HEK293T (cell line): ENCODE data around the gene SPATA20.

Source experiments
- CTCF ChIA-PET: fragments of 350-600 bp; formaldehyde crosslinking; extraction: SDS; loops from one replicate; lab custom pipeline; 2021; ENCODE audit warnings: antibody characterized with exemption, inconsistent platforms; lab: Yijun Ruan, JAX
- POLR2A ChIA-PET: fragments of 350-600 bp; formaldehyde crosslinking; extraction: SDS; loops from one replicate; lab custom pipeline; 2020; ENCODE audit warnings: antibody characterized with exemption, inconsistent platforms; lab: Yijun Ruan, JAX
- DNase-seq: peaks from one replicate; pipeline ENCODE4 v3.0.0; 2012; ENCODE audit warnings: mixed read lengths; ENCODE audit errors: extremely low spot score
- ARNT ChIP-seq: fragments of 450-650 bp; IDR thresholded peaks from 2 replicates; pipeline ENCODE4 v1.6.1; 2017; ENCODE audit warnings: mild to moderate bottlenecking
- BHLHE40 ChIP-seq: fragments of 450-650 bp; IDR thresholded peaks from 2 replicates; pipeline ENCODE4 v1.6.1; 2016; ENCODE audit warnings: mild to moderate bottlenecking, moderate library complexity, borderline replicate concordance
- CTBP1 ChIP-seq: fragments of 450-650 bp; IDR thresholded peaks from 2 replicates; pipeline ENCODE4 v1.6.1; 2016; ENCODE audit warnings: borderline replicate concordance
- ELF4 ChIP-seq: fragments of 450-650 bp; IDR thresholded peaks from 2 replicates; pipeline ENCODE4 v1.6.1; 2017; ENCODE audit warnings: antibody characterized with exemption
- FOXA1 ChIP-seq: fragments of 450-650 bp; IDR thresholded peaks from 2 replicates; pipeline ENCODE4 v1.6.1; 2016; ENCODE audit warnings: mild to moderate bottlenecking
- FOXK2 ChIP-seq: fragments of 450-650 bp; IDR thresholded peaks from 2 replicates; pipeline ENCODE4 v1.6.1; 2016; ENCODE audit warnings: mild to moderate bottlenecking
- FOXM1 ChIP-seq: fragments of 450-650 bp; IDR thresholded peaks from 2 replicates; pipeline ENCODE4 v1.6.1; 2017; ENCODE audit warnings: mild to moderate bottlenecking, borderline replicate concordance
- HDGF ChIP-seq: fragments of 450-650 bp; IDR thresholded peaks from 2 replicates; pipeline ENCODE4 v1.6.1; 2017; ENCODE audit warnings: antibody characterized with exemption, borderline replicate concordance
- L3MBTL2 ChIP-seq: fragments of 450-650 bp; conservative IDR thresholded peaks from 2 replicates; pipeline ENCODE4 v1.6.1; 2016; ENCODE audit warnings: mild to moderate bottlenecking
- LEF1 ChIP-seq: fragments of 450-650 bp; IDR thresholded peaks from 2 replicates; pipeline ENCODE4 v1.6.1; 2017; ENCODE audit warnings: mild to moderate bottlenecking, borderline replicate concordance
- NFRKB ChIP-seq: fragments of 450-650 bp; IDR thresholded peaks from 2 replicates; pipeline ENCODE4 v1.6.1; 2016; ENCODE audit warnings: mild to moderate bottlenecking, moderate library complexity
- PKNOX1 ChIP-seq: fragments of 450-650 bp; IDR thresholded peaks from 2 replicates; pipeline ENCODE4 v1.6.1; 2016
- SP1 ChIP-seq: fragments of 450-650 bp; IDR thresholded peaks from 2 replicates; pipeline ENCODE4 v1.6.1; 2017
- SUZ12 ChIP-seq: fragments of 450-650 bp; IDR thresholded peaks from 2 replicates; pipeline ENCODE4 v1.6.1; 2016; ENCODE audit warnings: mild to moderate bottlenecking
- TARDBP ChIP-seq: fragments of 450-650 bp; IDR thresholded peaks from 2 replicates; pipeline ENCODE4 v1.6.1; 2016
- ZNF384 ChIP-seq: fragments of 450-650 bp; IDR thresholded peaks from 2 replicates; pipeline ENCODE4 v1.6.1; 2016

Gene SPATA20

GRCh38 chr17:50560931-50561745, 14.2 kb downstream of the SPATA20 start:
- CTCF ChIA-PET, result interaction anchor here (2.2 kb wide), 1 partner anchor 10 kb away, joined by 6 read pairs; no protein-coding TSS in a partner anchor
- no peak for DNase-seq
- POLR2A ChIA-PET, result interaction anchor here (1.4 to 1.8 kb wide), 6 partner anchors 10 to 202 kb away, joined by 3 to 6 read pairs (median 4); no protein-coding TSS in a partner anchor
- TF ChIP-seq BHLHE40 (no peak), SP1 (no peak), FOXM1 (no peak), ELF4 (no peak), NFRKB (no peak), LEF1 (no peak), ARNT (no peak), FOXK2 (no peak), L3MBTL2 (no peak), PKNOX1 (no peak), SUZ12 (no peak), FOXA1 (no peak), HDGF (no peak), ZNF384 (no peak), CTBP1 (no peak), TARDBP (no peak)

DNA sequence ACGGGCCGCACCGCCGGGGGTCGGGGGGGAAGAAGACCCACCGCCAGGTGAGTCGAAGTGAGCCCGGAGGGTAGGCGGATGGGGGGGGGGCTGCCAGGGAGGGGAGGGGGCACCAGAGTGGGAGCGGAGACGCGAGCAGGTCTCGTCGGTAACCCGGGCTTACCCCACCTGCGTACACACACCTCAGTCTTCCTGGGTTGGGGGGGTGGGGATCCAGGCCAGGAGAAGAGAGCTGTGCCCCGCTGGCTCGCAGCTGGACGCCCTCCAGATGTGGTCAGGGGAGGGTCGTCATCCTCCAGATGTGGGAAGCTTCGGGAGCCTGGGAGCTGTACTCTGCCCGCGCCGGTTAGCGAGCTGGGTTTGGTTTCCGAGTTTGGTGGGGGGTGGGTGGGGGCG, 14.8 kb downstream of the SPATA20 start:
- TF ChIP-seq HDGF (no peak), BHLHE40 (no peak), SUZ12 (no peak), FOXA1 (no peak), NFRKB (no peak), ELF4 (no peak), ZNF384 (no peak), L3MBTL2 (no peak), CTBP1 (no peak), TARDBP (no peak), ARNT (no peak)
- CTCF ChIA-PET, result interaction anchor here (0.9 kb wide), 1 partner anchor 9 kb away, joined by 5 read pairs; no protein-coding TSS in a partner anchor
- POLR2A ChIA-PET, result interaction anchor here (1.6 to 1.7 kb wide), 2 partner anchors 9 to 19 kb away, joined by 3 to 4 read pairs; no protein-coding TSS in a partner anchor
- no peak for DNase-seq

DNA sequence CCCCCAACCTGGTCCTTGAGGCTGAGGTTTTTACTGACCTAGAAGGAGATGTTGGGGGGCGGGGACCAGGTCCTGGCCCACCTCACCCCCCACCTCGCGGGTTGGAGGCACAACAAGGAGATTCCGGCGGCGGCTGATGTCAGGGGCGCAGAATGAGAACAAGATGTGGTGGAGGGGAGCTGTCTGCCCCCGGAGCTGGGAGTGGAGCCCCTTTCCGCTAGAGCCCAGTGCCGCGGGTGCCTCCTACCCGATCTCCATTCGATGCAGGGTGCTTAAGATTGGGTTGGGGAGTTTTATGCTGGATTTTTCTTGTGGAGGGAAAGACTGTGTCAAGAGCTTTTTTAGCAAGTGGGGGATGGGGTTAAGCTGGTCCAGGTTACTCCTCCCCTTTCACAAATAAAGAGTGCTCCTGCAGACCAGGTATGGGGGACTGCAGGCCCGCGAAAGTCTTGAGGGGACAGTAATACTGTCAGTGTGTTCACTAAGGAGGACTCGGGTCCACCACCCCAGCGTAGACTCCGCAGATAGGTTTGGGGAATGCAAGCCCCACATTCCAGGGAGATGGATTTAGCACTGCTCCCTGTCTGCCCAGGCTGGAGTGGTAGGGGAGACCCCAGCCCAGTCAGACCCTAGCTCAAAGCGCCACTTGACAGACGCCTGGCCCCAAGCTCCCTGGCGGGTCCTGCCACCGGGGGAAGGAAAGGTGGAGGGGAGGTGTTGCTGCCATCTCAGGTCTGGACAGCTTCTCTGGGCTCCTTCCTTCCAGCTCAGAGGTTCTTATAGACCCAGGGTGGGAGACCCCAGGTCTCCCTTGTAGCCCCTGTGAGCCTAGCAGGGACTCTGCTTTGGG, 15.5 kb downstream of the SPATA20 start:
- CTCF ChIA-PET, result interaction anchor here (0.6 to 1.6 kb wide), 8 partner anchors 10 to 66 kb away, joined by 3 to 5 read pairs (median 4); no protein-coding TSS in a partner anchor
- no peak for DNase-seq
- TF ChIP-seq TARDBP, result no peak
- TF ChIP-seq LEF1, result no peak
- TF ChIP-seq HDGF, result no peak
- TF ChIP-seq ARNT, result no peak
- no peak for TF ChIP-seq ELF4
- TF ChIP-seq L3MBTL2, result no peak
- TF ChIP-seq BHLHE40, result no peak
- no peak for TF ChIP-seq PKNOX1
- TF ChIP-seq NFRKB, result no peak
- TF ChIP-seq SP1, result no peak
- TF ChIP-seq SUZ12, result no peak
- no peak for TF ChIP-seq FOXK2
- no peak for TF ChIP-seq FOXM1
- no peak for TF ChIP-seq CTBP1
- TF ChIP-seq ZNF384, result no peak
- no peak for TF ChIP-seq FOXA1
- POLR2A ChIA-PET, result interaction anchor here (1.6 to 1.7 kb wide), 2 partner anchors 10 to 20 kb away, joined by 3 to 4 read pairs; no protein-coding TSS in a partner anchor

DNA sequence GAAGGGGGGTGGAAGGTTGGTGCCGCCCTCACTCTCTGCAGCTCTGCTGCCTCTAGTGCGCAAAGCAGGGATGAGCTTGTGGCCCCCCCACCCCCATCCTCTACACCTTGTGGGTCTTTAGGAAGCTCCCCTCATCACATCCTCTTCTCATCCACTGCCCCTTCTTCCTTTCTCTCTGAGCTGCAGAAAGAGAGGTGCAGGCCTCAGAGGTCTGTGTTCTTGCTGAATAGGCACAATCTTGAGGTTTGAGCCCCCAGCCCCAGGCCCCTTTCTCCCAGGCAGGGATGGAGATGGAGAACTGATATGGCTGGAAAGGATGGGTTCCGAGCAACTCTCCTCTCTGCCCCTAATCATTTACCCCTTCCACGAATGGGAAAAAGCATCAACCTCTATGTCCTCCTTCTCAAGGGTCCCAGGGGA, 16.1 kb downstream of the SPATA20 start:
- ChIA-PET CTCF (interaction anchor here (0.6 to 1.6 kb wide), 8 partner anchors 11 to 289 kb away, joined by 3 to 5 read pairs (median 4); no protein-coding TSS in a partner anchor), POLR2A (interaction anchor here (1.7 kb wide), 1 partner anchor 10 kb away, joined by 4 read pairs; no protein-coding TSS in a partner anchor)
- TF ChIP-seq HDGF (no peak), LEF1 (no peak), TARDBP (no peak), SP1 (no peak), ARNT (no peak), FOXA1 (no peak), SUZ12 (no peak), L3MBTL2 (no peak), PKNOX1 (no peak), BHLHE40 (no peak), FOXM1 (no peak)
- no peak for DNase-seq

DNA sequence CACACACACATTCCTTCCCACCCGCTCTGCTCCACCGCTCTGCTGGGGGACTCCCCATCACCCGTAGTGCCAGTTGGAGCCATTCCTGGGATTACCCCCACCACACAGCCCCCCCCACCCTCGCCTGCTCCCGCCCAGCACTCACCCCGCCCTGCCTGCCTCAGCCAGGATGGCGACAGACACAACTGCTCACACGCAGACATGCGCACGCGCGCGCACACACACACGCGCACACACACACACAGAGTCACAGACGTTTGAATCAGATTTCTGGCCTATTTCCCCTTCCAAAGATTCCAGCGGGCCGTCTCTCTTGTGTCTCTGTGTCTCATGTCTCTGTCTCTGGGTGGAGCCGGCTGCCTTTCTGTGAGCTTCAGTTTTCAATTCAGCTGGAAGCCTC, 17.9 kb downstream of the SPATA20 start:
- no peak for DNase-seq
- ChIA-PET POLR2A (no interaction called here), CTCF (no interaction called here)
- TF ChIP-seq CTBP1 (no peak), ELF4 (no peak), NFRKB (no peak), ZNF384 (no peak), LEF1 (no peak), L3MBTL2 (no peak), BHLHE40 (no peak), HDGF (no peak), SP1 (no peak), PKNOX1 (no peak), FOXA1 (no peak), ARNT (no peak)
